ENCODE data around the gene CNIH2.

DNA sequence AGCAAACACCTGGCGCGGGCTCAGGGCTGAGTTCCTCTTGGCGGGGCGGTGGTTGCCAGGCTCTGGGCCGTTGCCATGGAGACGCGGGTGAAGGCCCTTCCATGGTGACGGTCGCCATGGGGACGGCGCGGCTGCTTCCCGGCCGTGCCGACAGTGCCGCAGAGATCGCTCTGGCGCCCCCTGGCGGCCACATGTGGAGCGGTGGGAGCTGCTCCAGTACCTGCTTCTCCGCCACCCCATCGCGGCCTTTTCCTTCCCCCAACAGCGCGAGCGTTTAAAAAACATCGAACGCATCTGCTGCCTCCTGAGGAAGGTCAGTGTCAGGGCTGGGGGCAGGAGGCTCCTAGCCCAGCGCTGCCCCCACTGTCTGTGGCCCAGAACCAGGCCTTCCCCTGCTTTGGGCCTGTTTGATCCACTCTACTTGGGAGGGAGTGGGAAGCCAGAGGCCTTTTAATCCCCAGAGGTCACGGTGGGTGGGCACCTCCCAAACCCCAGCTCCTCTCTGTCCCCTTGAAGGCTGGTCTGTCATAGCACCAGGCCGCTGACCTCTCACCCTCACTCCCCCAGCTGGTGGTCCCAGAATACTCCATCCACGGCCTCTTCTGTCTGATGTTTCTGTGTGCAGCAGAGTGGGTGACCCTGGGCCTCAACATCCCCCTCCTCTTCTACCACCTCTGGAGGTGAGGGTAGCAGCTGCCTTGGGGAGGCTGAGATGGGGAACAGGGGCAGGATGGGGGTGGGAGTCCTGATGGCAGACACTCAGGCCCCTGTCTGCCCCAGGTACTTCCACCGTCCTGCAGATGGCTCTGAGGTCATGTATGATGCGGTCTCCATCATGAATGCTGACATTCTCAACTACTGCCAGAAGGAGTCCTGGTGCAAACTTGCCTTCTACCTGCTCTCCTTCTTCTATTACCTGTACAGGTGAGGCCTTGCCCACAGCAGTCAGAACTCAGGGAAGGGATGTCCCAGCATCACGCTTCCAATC lies 4.8 kb downstream of the CNIH2 start:
- TF ChIP-seq, protein P1, sequence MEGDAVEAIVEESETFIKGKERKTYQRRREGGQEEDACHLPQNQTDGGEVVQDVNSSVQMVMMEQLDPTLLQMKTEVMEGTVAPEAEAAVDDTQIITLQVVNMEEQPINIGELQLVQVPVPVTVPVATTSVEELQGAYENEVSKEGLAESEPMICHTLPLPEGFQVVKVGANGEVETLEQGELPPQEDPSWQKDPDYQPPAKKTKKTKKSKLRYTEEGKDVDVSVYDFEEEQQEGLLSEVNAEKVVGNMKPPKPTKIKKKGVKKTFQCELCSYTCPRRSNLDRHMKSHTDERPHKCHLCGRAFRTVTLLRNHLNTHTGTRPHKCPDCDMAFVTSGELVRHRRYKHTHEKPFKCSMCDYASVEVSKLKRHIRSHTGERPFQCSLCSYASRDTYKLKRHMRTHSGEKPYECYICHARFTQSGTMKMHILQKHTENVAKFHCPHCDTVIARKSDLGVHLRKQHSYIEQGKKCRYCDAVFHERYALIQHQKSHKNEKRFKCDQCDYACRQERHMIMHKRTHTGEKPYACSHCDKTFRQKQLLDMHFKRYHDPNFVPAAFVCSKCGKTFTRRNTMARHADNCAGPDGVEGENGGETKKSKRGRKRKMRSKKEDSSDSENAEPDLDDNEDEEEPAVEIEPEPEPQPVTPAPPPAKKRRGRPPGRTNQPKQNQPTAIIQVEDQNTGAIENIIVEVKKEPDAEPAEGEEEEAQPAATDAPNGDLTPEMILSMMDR (conservative IDR thresholded peaks at IDR 0.05; ENCODE audit: low read depth in 2 of 2): peak; percentile 77 to 98
- TF ChIP-seq EZH2 (IDR thresholded peaks at IDR 0.05; ENCODE audit: low read depth, unreplicated experiment): no peak
- TF ChIP-seq, protein P2, sequence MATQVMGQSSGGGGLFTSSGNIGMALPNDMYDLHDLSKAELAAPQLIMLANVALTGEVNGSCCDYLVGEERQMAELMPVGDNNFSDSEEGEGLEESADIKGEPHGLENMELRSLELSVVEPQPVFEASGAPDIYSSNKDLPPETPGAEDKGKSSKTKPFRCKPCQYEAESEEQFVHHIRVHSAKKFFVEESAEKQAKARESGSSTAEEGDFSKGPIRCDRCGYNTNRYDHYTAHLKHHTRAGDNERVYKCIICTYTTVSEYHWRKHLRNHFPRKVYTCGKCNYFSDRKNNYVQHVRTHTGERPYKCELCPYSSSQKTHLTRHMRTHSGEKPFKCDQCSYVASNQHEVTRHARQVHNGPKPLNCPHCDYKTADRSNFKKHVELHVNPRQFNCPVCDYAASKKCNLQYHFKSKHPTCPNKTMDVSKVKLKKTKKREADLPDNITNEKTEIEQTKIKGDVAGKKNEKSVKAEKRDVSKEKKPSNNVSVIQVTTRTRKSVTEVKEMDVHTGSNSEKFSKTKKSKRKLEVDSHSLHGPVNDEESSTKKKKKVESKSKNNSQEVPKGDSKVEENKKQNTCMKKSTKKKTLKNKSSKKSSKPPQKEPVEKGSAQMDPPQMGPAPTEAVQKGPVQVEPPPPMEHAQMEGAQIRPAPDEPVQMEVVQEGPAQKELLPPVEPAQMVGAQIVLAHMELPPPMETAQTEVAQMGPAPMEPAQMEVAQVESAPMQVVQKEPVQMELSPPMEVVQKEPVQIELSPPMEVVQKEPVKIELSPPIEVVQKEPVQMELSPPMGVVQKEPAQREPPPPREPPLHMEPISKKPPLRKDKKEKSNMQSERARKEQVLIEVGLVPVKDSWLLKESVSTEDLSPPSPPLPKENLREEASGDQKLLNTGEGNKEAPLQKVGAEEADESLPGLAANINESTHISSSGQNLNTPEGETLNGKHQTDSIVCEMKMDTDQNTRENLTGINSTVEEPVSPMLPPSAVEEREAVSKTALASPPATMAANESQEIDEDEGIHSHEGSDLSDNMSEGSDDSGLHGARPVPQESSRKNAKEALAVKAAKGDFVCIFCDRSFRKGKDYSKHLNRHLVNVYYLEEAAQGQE (IDR thresholded peaks at IDR 0.05; ENCODE audit: unreplicated experiment): no peak
- TF ChIP-seq, protein P3, sequence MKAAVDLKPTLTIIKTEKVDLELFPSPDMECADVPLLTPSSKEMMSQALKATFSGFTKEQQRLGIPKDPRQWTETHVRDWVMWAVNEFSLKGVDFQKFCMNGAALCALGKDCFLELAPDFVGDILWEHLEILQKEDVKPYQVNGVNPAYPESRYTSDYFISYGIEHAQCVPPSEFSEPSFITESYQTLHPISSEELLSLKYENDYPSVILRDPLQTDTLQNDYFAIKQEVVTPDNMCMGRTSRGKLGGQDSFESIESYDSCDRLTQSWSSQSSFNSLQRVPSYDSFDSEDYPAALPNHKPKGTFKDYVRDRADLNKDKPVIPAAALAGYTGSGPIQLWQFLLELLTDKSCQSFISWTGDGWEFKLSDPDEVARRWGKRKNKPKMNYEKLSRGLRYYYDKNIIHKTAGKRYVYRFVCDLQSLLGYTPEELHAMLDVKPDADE (IDR thresholded peaks at IDR 0.05): no peak

Data from GM23338 (cell line).